ENCODE data around the gene SOD1. TPM values are rescaled to one million over a fixed set of nuclear protein-coding genes. Genes with fewer than 3 reads are reported as not detected.

SOD1 gene
- total and polyA plus RNA-seq, 2 donors (not counting 1 experiment from before 2014, with no cell fraction given), result 286 to 462 TPM

DNA sequence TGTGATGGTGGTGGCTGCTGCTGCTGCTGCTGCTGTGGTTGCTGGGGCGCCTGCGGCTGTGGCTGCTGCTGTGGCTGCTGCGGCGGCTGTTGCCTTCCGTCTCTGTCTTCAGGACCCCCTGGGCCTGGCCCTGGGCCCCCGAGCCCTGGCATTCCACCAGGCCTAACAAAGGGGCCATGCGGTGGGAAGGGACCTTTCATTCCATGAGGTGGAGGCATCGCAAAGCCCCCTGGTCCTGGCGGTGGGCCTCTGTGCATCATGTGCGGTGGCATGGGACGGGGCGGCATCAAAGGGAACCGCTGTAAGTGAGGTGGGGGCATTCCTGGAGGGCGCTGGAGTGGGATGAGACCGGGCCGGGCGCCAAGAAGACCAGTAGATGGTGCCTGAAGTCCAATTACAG, 12.4 kb downstream of the SOD1 start:
- Histone ChIP-seq H3K4me2 (ENCODE audit: extremely low read depth, insufficient read depth, low read length) (no peak overlapping the region), H3K27ac (ENCODE audit: insufficient read depth, low read length) (no peak overlapping the region), H2AFZ (ENCODE audit: low read length) (no peak overlapping the region), H3K27me3 (ENCODE audit: control insufficient read depth, insufficient read depth, low read length) (no peaks in the 10 kb centered on the region), H4K20me1 (ENCODE audit: control insufficient read depth, extremely low read depth, insufficient read depth, low read length) (no peaks in the 10 kb centered on the region), H3K4me3 (replicated peaks in 1 of 4; ENCODE audit: control extremely low read depth in 1 of 4, insufficient read depth in 1 of 4, low read depth in 3 of 4, low read length in 4 of 4) (no peak overlapping the region), H3K36me3 (ENCODE audit: control insufficient read depth, insufficient read depth, low read length) (peaks cover 7% of the 10 kb centered on the region), H3K79me2 (ENCODE audit: control insufficient read depth, insufficient read depth, low read length) (no peaks in the 10 kb centered on the region), H3K9ac (ENCODE audit: insufficient read depth, low read length) (no peak overlapping the region), H3K9me3 (ENCODE audit: control insufficient read depth, insufficient read depth, low read depth, low read length) (no peaks in the 10 kb centered on the region), H3K4me1 (ENCODE audit: control insufficient read depth, extremely low read depth, insufficient read depth, low read length) (no peaks in the 10 kb centered on the region)
- no peak for DNase-seq (ENCODE audit: low read depth in 2 of 2)
- TF ChIP-seq EZH2 (IDR thresholded peaks at IDR 0.05; ENCODE audit: low read length, missing control alignments), result no peak
- TF ChIP-seq, protein P1, sequence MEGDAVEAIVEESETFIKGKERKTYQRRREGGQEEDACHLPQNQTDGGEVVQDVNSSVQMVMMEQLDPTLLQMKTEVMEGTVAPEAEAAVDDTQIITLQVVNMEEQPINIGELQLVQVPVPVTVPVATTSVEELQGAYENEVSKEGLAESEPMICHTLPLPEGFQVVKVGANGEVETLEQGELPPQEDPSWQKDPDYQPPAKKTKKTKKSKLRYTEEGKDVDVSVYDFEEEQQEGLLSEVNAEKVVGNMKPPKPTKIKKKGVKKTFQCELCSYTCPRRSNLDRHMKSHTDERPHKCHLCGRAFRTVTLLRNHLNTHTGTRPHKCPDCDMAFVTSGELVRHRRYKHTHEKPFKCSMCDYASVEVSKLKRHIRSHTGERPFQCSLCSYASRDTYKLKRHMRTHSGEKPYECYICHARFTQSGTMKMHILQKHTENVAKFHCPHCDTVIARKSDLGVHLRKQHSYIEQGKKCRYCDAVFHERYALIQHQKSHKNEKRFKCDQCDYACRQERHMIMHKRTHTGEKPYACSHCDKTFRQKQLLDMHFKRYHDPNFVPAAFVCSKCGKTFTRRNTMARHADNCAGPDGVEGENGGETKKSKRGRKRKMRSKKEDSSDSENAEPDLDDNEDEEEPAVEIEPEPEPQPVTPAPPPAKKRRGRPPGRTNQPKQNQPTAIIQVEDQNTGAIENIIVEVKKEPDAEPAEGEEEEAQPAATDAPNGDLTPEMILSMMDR (conservative IDR thresholded peaks at IDR 0.05 in 1 of 2, IDR thresholded peaks at IDR 0.05 in 1 of 2; ENCODE audit: low read depth in 1 of 2, low read length in 2 of 2), result no peak

DNA sequence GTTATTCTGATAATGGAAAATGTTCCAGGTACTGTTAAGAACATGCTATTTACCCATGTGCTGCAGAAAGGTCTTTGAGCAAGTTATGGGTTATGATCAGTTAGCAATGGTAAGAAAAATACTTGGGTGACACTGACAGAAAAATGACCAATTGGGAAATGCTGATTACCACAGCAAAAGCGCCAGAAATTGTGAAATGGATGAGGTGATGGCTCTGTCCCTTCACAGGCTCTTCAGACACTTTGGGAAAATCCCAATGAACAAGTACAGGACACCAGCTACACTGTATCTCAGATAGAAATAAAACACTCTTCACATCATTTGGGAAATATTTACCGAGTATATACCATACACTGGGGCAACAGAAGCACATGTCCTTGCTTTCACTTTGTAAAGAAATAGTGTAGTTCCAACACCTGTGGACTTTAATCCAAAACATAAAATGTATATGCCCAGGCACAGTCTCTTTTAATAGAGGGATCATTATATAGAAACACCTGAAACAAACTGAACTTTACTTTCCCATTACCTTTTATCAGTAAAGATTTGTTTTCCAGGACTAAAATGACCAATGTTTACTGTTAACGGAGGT, 13.9 kb downstream of the SOD1 start:
- Histone ChIP-seq H3K36me3 (ENCODE audit: control insufficient read depth, insufficient read depth, low read length) (peaks cover 5% of the 10 kb centered on the region), H3K27ac (ENCODE audit: insufficient read depth, low read length) (no peak overlapping the region), H3K4me1 (ENCODE audit: control insufficient read depth, extremely low read depth, insufficient read depth, low read length) (no peaks in the 10 kb centered on the region), H3K4me2 (ENCODE audit: extremely low read depth, insufficient read depth, low read length) (no peak overlapping the region), H4K20me1 (ENCODE audit: control insufficient read depth, extremely low read depth, insufficient read depth, low read length) (no peaks in the 10 kb centered on the region), H2AFZ (ENCODE audit: low read length) (no peak overlapping the region), H3K27me3 (ENCODE audit: control insufficient read depth, insufficient read depth, low read length) (no peaks in the 10 kb centered on the region), H3K9ac (ENCODE audit: insufficient read depth, low read length) (no peak overlapping the region), H3K9me3 (ENCODE audit: control insufficient read depth, insufficient read depth, low read depth, low read length) (no peaks in the 10 kb centered on the region), H3K4me3 (replicated peaks in 1 of 4; ENCODE audit: control extremely low read depth in 1 of 4, insufficient read depth in 1 of 4, low read depth in 3 of 4, low read length in 4 of 4) (no peak overlapping the region), H3K79me2 (ENCODE audit: control insufficient read depth, insufficient read depth, low read length) (no peaks in the 10 kb centered on the region)
- no peak for DNase-seq (ENCODE audit: low read depth in 2 of 2)
- TF ChIP-seq, protein P1 (conservative IDR thresholded peaks at IDR 0.05 in 1 of 2, IDR thresholded peaks at IDR 0.05 in 1 of 2; ENCODE audit: low read depth in 1 of 2, low read length in 2 of 2), result no peak
- no peak for TF ChIP-seq EZH2 (IDR thresholded peaks at IDR 0.05; ENCODE audit: low read length, missing control alignments)

DNA sequence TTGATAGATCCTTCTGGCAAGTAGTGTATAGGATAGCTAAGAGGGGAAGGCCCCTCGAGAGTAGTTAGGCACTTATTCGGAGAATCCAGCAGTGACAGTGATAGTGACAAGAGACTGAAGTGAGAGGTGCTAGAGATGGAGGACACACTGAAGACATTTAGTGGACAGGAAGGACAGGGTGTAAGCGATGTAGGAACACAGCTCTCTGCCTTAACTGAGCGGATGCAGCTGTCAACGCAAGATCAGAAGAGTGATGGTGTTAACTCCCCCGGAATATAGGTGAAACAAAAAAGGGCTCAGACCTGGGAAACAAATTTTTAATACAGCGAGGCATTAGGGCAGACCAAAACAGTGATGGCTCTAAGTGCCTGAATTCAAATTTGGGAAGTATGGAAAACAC, 15.8 kb downstream of the SOD1 start:
- TF ChIP-seq EZH2 (IDR thresholded peaks at IDR 0.05; ENCODE audit: low read length, missing control alignments), result no peak
- TF ChIP-seq, protein P1 (conservative IDR thresholded peaks at IDR 0.05 in 1 of 2, IDR thresholded peaks at IDR 0.05 in 1 of 2; ENCODE audit: low read depth in 1 of 2, low read length in 2 of 2), result no peak
- Histone ChIP-seq H3K9me3 (ENCODE audit: control insufficient read depth, insufficient read depth, low read depth, low read length) (no peaks in the 10 kb centered on the region), H2AFZ (ENCODE audit: low read length) (no peak overlapping the region), H3K4me2 (ENCODE audit: extremely low read depth, insufficient read depth, low read length) (no peak overlapping the region), H3K27me3 (ENCODE audit: control insufficient read depth, insufficient read depth, low read length) (no peaks in the 10 kb centered on the region), H4K20me1 (ENCODE audit: control insufficient read depth, extremely low read depth, insufficient read depth, low read length) (no peaks in the 10 kb centered on the region), H3K9ac (ENCODE audit: insufficient read depth, low read length) (no peak overlapping the region), H3K4me3 (replicated peaks in 1 of 4; ENCODE audit: control extremely low read depth in 1 of 4, insufficient read depth in 1 of 4, low read depth in 3 of 4, low read length in 4 of 4) (no peak overlapping the region), H3K79me2 (ENCODE audit: control insufficient read depth, insufficient read depth, low read length) (no peaks in the 10 kb centered on the region), H3K36me3 (ENCODE audit: control insufficient read depth, insufficient read depth, low read length) (peaks cover 2% of the 10 kb centered on the region), H3K27ac (ENCODE audit: insufficient read depth, low read length) (no peak overlapping the region), H3K4me1 (ENCODE audit: control insufficient read depth, extremely low read depth, insufficient read depth, low read length) (no peaks in the 10 kb centered on the region)
- DNase-seq (ENCODE audit: low read depth in 2 of 2), result no peak
